Neutrophil (primary cell): ENCODE results near the gene VWF.
A peak's percentile ranks its signal among the peaks of the same experiment; 100 is the strongest.
"Not testable (repeated sequence)": the region's sequence is repeated elsewhere in the genome, so short reads cannot be mapped to it uniquely, and the experiment has no call there.

Experiments
- H3K27ac ChIP-seq: fragments of 200-600 bp; sonication (generic); 2 replicates; pipeline ENCODE4 v1.5.1; 2016; ENCODE audit warnings: mild to moderate bottlenecking, moderate library complexity
- H3K27me3 ChIP-seq: fragments of 200-600 bp; sonication (generic); 2 replicates; pipeline ENCODE4 v1.6.0; 2016; ENCODE audit warnings: mild to moderate bottlenecking
- H3K36me3 ChIP-seq: fragments of 200-600 bp; sonication (generic); 2 replicates; pipeline ENCODE4 v1.5.1; 2017
- H3K4me1 ChIP-seq, 2 experiments: fragments of 200-600 bp in 1 of 2; sonication (generic) in 1 of 2; 1 replicate in 1 of 2; 2 replicates in 1 of 2; pipeline versions ENCODE4 v1.5.1 to v1.6.1; 2013 to 2016; ENCODE audit warnings: low read depth in 1 of 2, low read length in 1 of 2, mild to moderate bottlenecking in 1 of 2, moderate library complexity in 1 of 2; ENCODE audit not compliant: control insufficient read depth in 1 of 2, insufficient read depth in 1 of 2
- H3K4me3 ChIP-seq, 2 experiments: fragments of 200-600 bp in 1 of 2; sonication (generic) in 1 of 2; 1 replicate in 1 of 2; 2 replicates in 1 of 2; pipeline ENCODE4 v1.5.1; 2013 to 2016; ENCODE audit warnings: low read depth in 1 of 2, low read length in 1 of 2, mild to moderate bottlenecking in 1 of 2, moderate library complexity in 1 of 2
- H3K9me3 ChIP-seq: fragments of 200-600 bp; sonication (generic); 2 replicates; pipeline ENCODE4 v1.5.1; 2016
- TF ChIP-seq, protein P1 (sequence below): fragments of 200-600 bp; sonication (generic); IDR thresholded peaks from 2 replicates; pipeline ENCODE4 v1.5.1; 2016; ENCODE audit warnings: antibody characterized with exemption

Gene VWF

DNA sequence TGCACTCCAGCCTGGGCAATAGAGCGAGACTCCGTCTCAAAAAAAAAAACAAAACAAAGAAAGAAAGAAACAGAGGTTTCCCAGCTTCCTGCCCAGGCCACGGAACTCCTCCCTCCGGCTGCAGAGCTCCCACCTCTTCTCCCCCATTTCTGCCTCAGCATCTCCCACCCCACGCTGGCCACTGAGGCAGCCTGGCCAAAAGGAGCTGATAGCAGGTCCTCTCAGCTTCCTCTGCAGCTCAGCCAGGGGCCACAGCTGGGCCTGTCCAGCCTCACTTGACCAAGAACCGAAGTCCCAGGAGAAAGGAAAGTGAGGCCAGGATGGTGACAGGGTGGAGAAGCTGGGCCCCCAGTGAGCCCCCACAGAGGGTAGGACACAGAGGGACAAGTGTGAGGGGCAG lies 42.3 kb upstream of the VWF start:
- H3K4me1 ChIP-seq = peaks cover 18 to 27% of the 10 kb centered on the region in 2 experiments
- H3K36me3 ChIP-seq = no peaks in the 10 kb centered on the region
- peaks cover 23% of the 10 kb centered on the region for H3K27me3 ChIP-seq
- H3K4me3 ChIP-seq = no peak overlapping the region
- TF ChIP-seq, protein P1, sequence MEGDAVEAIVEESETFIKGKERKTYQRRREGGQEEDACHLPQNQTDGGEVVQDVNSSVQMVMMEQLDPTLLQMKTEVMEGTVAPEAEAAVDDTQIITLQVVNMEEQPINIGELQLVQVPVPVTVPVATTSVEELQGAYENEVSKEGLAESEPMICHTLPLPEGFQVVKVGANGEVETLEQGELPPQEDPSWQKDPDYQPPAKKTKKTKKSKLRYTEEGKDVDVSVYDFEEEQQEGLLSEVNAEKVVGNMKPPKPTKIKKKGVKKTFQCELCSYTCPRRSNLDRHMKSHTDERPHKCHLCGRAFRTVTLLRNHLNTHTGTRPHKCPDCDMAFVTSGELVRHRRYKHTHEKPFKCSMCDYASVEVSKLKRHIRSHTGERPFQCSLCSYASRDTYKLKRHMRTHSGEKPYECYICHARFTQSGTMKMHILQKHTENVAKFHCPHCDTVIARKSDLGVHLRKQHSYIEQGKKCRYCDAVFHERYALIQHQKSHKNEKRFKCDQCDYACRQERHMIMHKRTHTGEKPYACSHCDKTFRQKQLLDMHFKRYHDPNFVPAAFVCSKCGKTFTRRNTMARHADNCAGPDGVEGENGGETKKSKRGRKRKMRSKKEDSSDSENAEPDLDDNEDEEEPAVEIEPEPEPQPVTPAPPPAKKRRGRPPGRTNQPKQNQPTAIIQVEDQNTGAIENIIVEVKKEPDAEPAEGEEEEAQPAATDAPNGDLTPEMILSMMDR = no peak
- H3K27ac ChIP-seq = peak overlapping the region; percentile 82
- H3K9me3 ChIP-seq = no peaks in the 10 kb centered on the region

DNA sequence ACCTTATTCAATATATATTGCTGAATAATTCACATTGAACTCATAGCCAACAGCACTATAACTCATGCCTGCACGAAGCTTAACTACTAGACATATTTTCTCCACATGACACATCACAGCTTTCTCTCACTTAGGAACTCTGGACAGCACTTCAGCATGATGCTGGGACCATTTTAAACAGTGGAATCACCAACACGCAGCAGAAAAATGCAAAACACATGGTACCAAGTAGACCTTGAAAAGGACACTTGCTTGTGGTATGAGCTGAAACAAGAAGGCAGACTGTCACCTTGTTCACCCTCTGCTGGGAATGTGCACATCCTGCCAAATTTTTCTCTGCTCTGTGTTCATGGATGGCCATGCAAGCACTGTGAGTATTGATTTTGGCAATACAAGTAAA lies 40.9 kb upstream of the VWF start:
- peaks cover 34% of the 10 kb centered on the region for H3K27me3 ChIP-seq
- no peak overlapping the region for H3K27ac ChIP-seq
- TF ChIP-seq, protein P1 = no peak
- H3K4me3 ChIP-seq = no peak overlapping the region
- no peaks in the 10 kb centered on the region for H3K36me3 ChIP-seq
- no peaks in the 10 kb centered on the region for H3K9me3 ChIP-seq
- H3K4me1 ChIP-seq = peaks cover 18 to 27% of the 10 kb centered on the region in 2 experiments

DNA sequence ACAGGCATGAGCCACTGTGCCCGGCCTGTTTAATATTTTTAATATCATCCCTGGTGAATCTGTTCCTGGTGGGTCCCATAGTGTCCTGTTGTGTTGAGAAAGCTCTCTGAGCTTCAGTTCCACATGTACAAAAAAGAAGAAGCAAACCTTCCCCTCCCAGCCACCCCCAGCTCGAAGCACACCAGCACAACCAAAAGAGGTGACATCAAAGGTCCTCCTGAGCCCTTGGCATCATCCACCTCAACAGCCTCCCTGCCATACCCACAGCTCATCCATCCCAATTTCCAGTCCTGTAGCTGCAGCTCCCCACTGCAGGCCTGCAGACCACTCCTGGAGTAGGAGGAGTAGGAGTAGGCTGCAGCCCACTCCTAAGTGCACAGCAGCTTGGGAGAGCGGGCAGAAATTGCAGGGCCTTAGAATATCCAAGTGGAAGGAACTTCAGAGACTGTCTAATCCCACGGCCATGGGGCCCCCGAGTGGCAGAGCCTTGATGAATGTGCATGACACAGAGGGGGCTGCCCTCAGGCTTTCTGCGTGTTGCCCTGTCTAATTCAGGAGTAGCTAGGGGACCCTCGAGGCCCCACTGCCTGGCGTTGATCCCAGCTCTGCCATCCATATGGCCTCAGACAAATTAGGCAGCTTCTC lies 39.1 kb upstream of the VWF start:
- TF ChIP-seq, protein P1 = no peak
- Histone ChIP-seq H3K27me3 (peaks cover 32% of the 10 kb centered on the region), H3K9me3 (no peaks in the 10 kb centered on the region), H3K4me3 (no peak overlapping the region), H3K27ac (no peak overlapping the region), H3K36me3 (no peaks in the 10 kb centered on the region), H3K4me1 (peaks cover 17 to 18% of the 10 kb centered on the region in 2 experiments)

DNA sequence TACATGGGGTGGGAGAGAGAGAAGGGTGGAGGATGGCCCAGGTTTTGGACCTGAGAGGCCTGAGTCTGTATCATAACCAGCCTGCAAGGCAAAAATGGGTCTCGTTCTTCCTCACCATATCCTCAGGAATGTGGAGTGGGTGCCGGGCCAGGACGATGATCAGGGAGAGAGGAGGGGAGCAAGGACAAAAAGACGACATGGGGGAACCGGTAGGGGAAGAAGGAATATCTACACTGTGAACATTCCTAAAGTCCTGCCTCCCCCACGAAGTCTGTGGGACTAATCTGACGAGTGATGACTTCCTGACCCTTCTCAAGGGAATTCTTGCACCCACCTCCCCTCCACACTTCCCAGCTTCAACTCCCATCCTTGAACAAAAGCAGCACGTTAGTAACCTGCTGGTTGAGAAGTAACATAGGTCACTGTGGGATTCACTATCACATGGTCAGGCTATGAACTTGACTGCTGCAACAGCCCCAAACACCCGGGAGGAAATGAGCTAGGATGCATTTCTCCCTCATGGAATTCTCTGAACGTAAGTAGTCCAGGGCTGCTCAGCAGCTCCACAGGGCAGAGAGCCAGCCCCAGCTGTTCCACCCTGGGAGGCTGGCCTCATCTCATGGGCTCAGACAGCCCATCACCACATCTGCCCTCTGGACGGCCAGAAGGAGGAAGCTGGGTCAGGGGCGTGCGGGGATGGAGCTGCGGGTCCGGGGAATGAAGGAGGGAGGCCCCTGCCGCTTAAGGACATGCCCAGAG lies 36.8 kb upstream of the VWF start:
- no peak overlapping the region for H3K27ac ChIP-seq
- no peaks in the 10 kb centered on the region for H3K9me3 ChIP-seq
- H3K36me3 ChIP-seq = no peaks in the 10 kb centered on the region
- TF ChIP-seq, protein P1 = no peak
- H3K4me3 ChIP-seq = no peak overlapping the region
- peaks cover 14% of the 10 kb centered on the region for H3K27me3 ChIP-seq
- H3K4me1 ChIP-seq = no peaks in the 10 kb centered on the region

DNA sequence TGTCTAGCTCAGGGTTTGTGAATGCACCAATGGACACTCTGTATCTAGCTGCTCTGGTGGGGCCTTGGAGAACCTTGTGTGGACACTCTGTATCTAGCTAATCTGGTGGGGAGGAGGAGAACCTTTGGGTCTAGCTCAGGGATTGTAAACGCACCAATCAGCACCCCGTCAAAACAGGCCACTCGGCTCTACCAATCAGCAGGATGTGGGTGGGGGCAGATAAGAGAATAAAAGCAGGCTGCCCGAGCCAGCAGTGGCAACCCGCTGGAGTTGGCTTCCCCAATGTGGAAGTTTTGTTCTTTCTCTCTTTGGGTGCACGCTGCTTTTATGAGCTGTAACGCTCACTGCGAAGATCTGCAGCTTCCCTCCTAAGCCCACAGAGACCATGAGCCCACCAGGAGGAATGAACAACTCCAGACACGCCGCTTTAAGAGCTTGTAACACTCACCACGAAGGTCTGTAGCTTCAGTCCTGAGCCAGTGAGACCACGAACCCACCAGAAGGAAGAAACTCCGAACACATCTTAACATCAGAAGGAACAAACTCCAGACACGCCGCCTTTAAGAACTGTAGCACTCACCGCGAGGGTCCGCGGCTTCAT lies 35.7 kb upstream of the VWF start:
- not testable (repeated sequence) for H3K4me3 ChIP-seq, H3K27ac ChIP-seq, H3K4me1 ChIP-seq, H3K9me3 ChIP-seq, H3K36me3 ChIP-seq
- H3K27me3 ChIP-seq = peaks cover 17% of the 10 kb centered on the region

DNA sequence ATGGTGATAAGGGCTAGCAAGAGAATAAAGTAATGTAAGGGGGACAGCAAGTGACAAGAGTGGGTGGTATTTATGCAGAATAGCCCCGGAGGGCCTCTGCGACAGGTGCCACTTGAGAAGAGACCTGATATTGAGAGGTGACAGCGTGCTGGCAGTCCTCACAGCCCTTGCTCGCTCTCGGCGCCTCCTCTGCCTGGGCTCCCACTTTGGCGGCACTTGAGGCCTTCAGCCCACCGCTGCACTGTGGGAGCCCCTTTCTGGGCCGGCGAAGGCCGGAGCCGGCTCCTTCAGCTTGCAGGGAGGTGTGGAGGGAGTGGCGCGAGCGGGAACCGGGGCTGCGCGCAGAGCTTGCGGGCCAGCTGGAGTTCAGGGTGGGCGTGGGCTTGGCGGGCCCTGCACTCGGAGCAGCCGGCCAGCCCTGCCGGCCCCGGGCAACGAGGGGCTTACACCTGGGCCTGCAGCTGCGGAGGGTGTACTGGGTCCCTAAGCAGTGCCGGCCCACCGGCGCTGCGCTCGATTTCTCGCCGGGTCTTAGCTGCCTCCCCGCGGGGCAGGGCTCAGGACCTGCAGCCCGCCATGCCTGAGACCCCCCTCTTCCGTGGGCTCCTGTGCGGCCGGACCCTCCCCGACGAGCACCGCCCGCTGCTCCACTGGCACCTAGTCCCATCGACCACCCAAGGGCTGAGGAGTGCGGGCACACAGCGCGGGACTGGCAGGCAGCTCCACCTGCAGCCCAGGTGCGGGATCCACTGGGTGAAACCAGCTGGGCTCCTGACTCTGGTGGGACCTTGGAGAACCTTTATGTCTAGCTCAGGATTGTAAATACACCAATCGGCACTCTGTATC lies 34.9 kb upstream of the VWF start:
- not testable (repeated sequence) for H3K27ac ChIP-seq, H3K4me3 ChIP-seq, H3K9me3 ChIP-seq, H3K4me1 ChIP-seq, H3K36me3 ChIP-seq
- peaks cover 22% of the 10 kb centered on the region for H3K27me3 ChIP-seq
